HAP-1 (cell line): ENCODE measurements around the gene RBM47.
A peak's percentile ranks its signal among the peaks of the same experiment; 100 is the strongest.

Experiments
- DNase-seq, 2 experiments: peaks; one replicate each; pipeline ENCODE4 v3.0.0-alpha.2; 2016 to 2020; ENCODE audit warnings: low spot score in 2 of 2
- H3K27me3 ChIP-seq: fragments of 250-450 bp; sonication (Bioruptor Pico); 2 replicates; pipeline ENCODE4 v1.5.1; 2020; ENCODE audit warnings: low read depth, mild to moderate bottlenecking, moderate library complexity
- H3K36me3 ChIP-seq: fragments of 250-450 bp; sonication (Bioruptor Pico); replicated peaks from 2 replicates; pipeline ENCODE4 v1.5.1; 2020; ENCODE audit warnings: mild to moderate bottlenecking
- H3K4me1 ChIP-seq: fragments of 250-450 bp; sonication (Bioruptor Pico); 2 replicates; pipeline ENCODE4 v1.5.1; 2020; ENCODE audit warnings: mild to moderate bottlenecking
- H3K4me3 ChIP-seq: fragments of 250-450 bp; sonication (Bioruptor Pico); 2 replicates; pipeline ENCODE4 v1.5.1; 2020; ENCODE audit warnings: mild to moderate bottlenecking, moderate library complexity
- H3K9me3 ChIP-seq: fragments of 250-450 bp; sonication (Bioruptor Pico); 2 replicates; pipeline ENCODE4 v1.5.1; 2020; ENCODE audit warnings: mild to moderate bottlenecking, moderate library complexity
- in situ Hi-C: fragments of 300-500 bp; cut with MboI; formaldehyde crosslinking; loops from 3 replicates; pipeline ENCODE4 v1.14.3; 2020; ENCODE audit warnings: low sequenced_read_pairs, inconsistent platforms, mixed read lengths

Gene RBM47

DNA sequence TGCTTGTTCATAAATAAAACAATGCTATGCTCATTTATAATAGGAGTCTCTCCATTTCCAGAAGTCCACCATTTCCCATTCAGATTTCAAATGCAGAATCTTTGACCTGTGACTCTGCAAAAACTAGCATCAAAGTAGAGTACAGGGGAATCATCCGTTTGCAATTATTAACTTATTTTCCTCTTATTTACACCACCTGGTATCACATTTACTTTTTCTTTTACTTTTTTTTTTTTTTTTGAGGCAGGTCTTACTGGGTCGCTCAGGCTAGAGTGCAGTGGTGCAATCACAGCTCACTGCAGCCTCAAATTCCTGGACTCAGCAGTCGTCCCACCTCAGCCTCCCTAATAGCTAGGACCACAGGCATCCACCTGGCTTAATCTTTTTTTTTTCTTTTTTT is 37.6 kb downstream of the RBM47 start:
- Histone ChIP-seq H3K27me3 (no peaks in the 10 kb centered on the region), H3K4me1 (peaks cover 7% of the 10 kb centered on the region), H3K4me3 (no peak overlapping the region), H3K36me3 (no peaks in the 10 kb centered on the region), H3K9me3 (no peaks in the 10 kb centered on the region)
- DNase-seq: no peak
- in situ Hi-C loops: no loop called here

GRCh38 chr4:40587826-40588225 is 41.8 kb downstream of the RBM47 start:
- Histone ChIP-seq H3K36me3 (no peaks in the 10 kb centered on the region), H3K9me3 (no peaks in the 10 kb centered on the region), H3K4me1 (peaks cover 20% of the 10 kb centered on the region), H3K4me3 (no peak overlapping the region), H3K27me3 (no peaks in the 10 kb centered on the region)
- no peak for DNase-seq
- in situ Hi-C loops: no loop called here

DNA sequence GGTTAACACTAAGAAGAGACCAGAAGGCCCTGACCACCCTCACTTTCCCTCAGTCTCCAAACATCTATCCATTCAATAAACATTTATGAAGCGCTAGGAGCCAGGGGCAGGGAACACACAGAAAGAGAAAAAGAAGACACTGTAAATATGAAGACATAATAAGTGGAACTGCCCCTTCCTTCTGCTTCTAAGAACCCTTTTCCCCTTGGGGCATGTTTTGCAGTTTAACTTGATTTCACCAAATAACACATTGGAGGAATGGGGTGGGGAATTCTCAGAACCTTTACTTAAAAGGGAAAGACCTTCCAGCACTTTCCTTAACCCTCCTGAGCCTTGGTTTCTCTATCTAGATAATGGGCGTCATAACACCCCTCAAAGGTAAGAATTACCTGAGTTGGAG is 42.3 kb downstream of the RBM47 start:
- H3K4me3 ChIP-seq: no peak overlapping the region
- no peak for DNase-seq
- H3K9me3 ChIP-seq: no peaks in the 10 kb centered on the region
- in situ Hi-C loops: no loop called here
- H3K4me1 ChIP-seq: peaks cover 20% of the 10 kb centered on the region
- no peaks in the 10 kb centered on the region for H3K36me3 ChIP-seq
- no peaks in the 10 kb centered on the region for H3K27me3 ChIP-seq

DNA sequence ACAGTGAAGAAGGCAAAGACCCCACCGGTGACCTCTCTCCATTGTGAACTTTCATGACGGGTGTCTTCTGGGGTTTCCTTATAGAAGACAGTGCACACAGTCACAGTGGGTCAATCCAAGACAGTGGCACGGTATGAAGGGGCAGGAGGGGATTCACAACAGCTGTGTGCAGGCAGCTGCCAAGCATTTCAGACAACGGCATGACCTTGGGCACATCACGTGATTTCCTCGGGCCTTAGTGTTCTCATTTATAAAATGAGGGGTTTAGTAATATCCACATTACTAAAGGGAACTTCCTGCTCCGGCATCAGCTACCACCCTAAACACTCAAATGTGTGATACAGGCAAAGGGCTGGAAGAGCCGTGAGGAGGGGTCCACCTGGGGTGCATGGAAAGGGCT is 42.9 kb downstream of the RBM47 start:
- Histone ChIP-seq H3K4me1 (peaks cover 20% of the 10 kb centered on the region), H3K4me3 (no peak overlapping the region), H3K27me3 (no peaks in the 10 kb centered on the region), H3K36me3 (no peaks in the 10 kb centered on the region), H3K9me3 (no peaks in the 10 kb centered on the region)
- DNase-seq: no peak
- in situ Hi-C loops: no loop called here

DNA sequence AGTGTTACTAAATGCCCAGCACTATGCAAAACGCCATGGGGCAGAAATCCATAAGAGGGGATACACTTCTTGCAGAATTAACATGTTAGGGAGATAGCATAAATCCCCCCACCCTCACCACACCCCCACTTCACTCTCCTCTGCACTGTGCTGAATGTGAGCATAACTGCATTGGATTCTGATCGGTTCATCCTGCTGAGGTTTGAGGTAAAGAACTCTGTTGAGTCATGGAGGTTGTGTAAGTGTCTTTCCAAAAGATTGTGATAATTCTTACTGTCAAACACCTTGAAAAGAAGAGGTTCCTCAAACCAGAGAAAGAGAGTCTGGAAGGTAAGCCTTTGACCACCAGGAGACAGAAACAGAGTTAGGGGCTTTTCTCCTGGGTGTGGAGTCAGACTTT is 43.6 kb downstream of the RBM47 start:
- Histone ChIP-seq H3K36me3 (no peaks in the 10 kb centered on the region), H3K4me3 (no peak overlapping the region), H3K9me3 (no peaks in the 10 kb centered on the region), H3K27me3 (no peaks in the 10 kb centered on the region), H3K4me1 (peaks cover 20% of the 10 kb centered on the region)
- no peak for DNase-seq
- in situ Hi-C loops: no loop called here

DNA sequence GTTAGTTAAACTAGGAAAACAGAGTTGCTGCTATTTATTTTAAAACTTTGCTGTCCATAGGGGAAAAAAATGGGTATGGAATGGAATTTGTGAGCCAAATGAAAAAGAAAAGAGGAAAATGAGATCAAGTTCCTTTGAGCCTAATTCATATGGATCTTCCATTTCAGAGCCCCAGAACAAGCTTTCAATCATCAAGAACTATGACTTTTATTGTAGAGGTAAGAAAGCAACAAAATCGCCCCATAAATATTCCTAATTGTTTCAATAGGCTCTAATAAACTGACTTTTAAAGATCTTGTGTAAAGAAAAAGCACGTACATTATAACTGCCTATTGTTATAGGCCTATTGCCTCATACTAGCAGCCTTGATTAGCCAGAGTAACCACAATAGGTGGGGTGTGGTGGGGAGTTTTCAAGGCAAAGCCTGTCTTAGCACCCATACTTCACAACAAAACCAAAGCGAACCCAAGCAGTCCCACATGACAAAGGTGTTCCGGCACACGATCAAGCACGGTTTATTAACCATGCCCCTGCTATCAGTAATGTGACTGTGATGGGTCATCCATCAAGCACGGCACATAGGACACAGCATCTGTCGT is 44.4 kb downstream of the RBM47 start:
- no peaks in the 10 kb centered on the region for H3K27me3 ChIP-seq
- in situ Hi-C loops: no loop called here
- no peaks in the 10 kb centered on the region for H3K9me3 ChIP-seq
- DNase-seq: peak; percentile 78 to 93
- H3K4me3 ChIP-seq: no peak overlapping the region
- peaks cover 20% of the 10 kb centered on the region for H3K4me1 ChIP-seq
- no peaks in the 10 kb centered on the region for H3K36me3 ChIP-seq

GRCh38 chr4:40584517-40585141 is 45.0 kb downstream of the RBM47 start:
- Histone ChIP-seq H3K27me3 (no peaks in the 10 kb centered on the region), H3K4me1 (peaks cover 20% of the 10 kb centered on the region), H3K36me3 (no peaks in the 10 kb centered on the region), H3K9me3 (no peaks in the 10 kb centered on the region), H3K4me3 (no peak overlapping the region)
- in situ Hi-C loops: no loop called here
- no peak for DNase-seq

- no peak for DNase-seq
- Histone ChIP-seq H3K27me3 (no peaks in the 10 kb centered on the region), H3K4me3 (no peak overlapping the region), H3K9me3 (no peaks in the 10 kb centered on the region), H3K36me3 (no peaks in the 10 kb centered on the region), H3K4me1 (peaks cover 20% of the 10 kb centered on the region)
- in situ Hi-C loops: no loop called here
These were observed 45.7 kb downstream of the RBM47 start for GRCh38 chr4:40583850-40584439.

GRCh38 chr4:40582413-40582812 is 47.3 kb downstream of the RBM47 start:
- in situ Hi-C loops: no loop called here
- no peak overlapping the region for H3K4me3 ChIP-seq
- no peak for DNase-seq
- no peaks in the 10 kb centered on the region for H3K36me3 ChIP-seq
- H3K4me1 ChIP-seq: peaks cover 20% of the 10 kb centered on the region
- no peaks in the 10 kb centered on the region for H3K9me3 ChIP-seq
- H3K27me3 ChIP-seq: no peaks in the 10 kb centered on the region

DNA sequence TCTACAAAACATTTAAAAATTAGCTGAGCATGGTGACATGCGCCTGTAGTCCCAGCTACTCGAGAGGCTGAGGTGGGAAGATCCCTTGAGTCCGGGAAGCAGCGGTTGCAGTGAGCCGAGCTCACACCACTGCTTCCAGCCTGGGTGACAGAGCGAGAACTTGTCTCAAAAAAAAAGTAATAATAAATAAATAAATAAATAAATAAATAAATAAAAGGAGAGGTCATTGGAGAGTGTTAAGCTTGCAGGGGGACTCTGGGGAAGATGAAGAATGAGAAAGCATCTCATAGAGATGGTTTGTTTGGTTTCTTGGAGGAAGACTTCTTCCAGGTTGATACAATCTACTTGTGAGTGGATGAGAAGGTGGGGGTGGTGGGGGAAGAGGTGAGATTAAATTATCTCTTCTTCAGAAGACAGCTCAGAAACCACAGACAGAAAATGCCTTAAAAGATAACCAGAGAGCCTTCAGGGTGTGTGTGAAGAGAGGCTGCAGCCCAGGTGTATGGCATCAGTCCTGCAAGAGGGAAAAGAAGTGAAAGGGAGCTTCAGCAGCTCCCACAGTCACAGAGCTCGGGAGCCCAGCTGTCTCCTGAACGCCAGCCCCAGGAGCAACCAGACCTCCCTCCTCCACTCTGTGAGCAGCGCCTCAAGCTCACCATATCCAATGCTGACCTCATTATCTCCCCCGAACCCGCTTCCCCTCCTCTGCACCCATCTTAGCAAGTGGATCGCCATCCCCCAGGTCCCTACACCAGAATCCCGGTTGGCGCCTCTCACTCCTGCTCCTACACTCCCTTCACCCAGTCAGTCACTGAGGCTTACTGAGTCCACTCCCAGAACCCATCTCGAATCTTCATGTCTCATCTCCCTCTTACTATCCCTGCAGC is 48.2 kb downstream of the RBM47 start:
- no peak overlapping the region for H3K4me3 ChIP-seq
- H3K4me1 ChIP-seq: peaks cover 20% of the 10 kb centered on the region
- no peak for DNase-seq
- H3K36me3 ChIP-seq: no peaks in the 10 kb centered on the region
- no peaks in the 10 kb centered on the region for H3K27me3 ChIP-seq
- no peaks in the 10 kb centered on the region for H3K9me3 ChIP-seq
- in situ Hi-C loops: no loop called here

- H3K36me3 ChIP-seq: no peaks in the 10 kb centered on the region
These were observed 49.7 kb downstream of the RBM47 start for GRCh38 chr4:40579983-40580382.

DNA sequence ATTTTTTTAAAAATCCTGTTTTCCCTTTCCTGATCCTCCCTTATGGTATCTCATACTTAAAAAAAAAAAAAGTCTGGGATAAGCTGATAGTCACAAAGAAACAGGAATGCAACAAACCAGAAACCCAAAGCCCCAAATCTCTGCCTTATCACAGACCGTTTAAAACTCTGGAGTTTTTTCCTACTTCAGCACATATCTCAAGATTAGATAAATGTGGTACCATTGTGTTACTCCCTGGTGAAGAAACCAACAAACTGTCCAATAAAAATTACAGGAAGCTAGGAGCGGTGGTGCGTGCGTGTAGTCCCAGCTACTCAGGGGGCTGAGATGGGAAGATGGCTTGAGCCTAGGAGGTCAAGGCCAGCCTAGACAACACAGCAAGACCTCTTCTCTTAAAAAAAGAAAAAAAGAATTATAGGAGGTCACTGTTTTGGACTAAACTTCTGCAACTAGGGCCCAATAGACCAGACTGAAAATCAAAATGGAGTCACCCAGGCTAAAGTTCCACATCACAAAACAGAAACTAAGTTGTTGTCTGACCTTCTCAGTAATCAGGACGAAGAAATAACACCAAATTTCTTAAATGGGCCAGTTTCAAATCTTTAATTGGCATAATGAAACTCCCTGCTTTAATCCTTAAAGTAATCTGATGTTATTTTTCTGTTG is 51.9 kb downstream of the RBM47 start:
- in situ Hi-C loops: no loop called here
- Histone ChIP-seq H3K27me3 (no peaks in the 10 kb centered on the region), H3K36me3 (no peaks in the 10 kb centered on the region), H3K4me3 (no peak overlapping the region), H3K9me3 (no peaks in the 10 kb centered on the region), H3K4me1 (no peaks in the 10 kb centered on the region)
- no peak for DNase-seq

More at GRCh38 chr4:40579983-40580382, 49.7 kb downstream of the RBM47 start:
- DNase-seq: no peak
- Histone ChIP-seq H3K4me1 (peaks cover 8% of the 10 kb centered on the region), H3K4me3 (no peak overlapping the region), H3K27me3 (no peaks in the 10 kb centered on the region), H3K9me3 (no peaks in the 10 kb centered on the region)
- in situ Hi-C loops: no loop called here

GRCh38 chr4:40576651-40577480 is 52.8 kb downstream of the RBM47 start:
- Histone ChIP-seq H3K4me1 (no peaks in the 10 kb centered on the region), H3K9me3 (no peaks in the 10 kb centered on the region), H3K4me3 (no peak overlapping the region), H3K27me3 (no peaks in the 10 kb centered on the region), H3K36me3 (no peaks in the 10 kb centered on the region)
- DNase-seq: no peak
- in situ Hi-C loops: no loop called here
